Right lobe of liver (tissue), 6 donors: Measurements from ENCODE around the gene HYDIN. TPM values are rescaled to one million over a fixed set of nuclear protein-coding genes. Genes with fewer than 3 reads are reported as not detected.

ENCODE experiments used
- ATAC-seq, 4 donors: fragments of 200-7000 bp; cut with Tn5 transposase; one replicate each; pipeline ENCODE4 v1.9.1; 2020; ENCODE audit warnings: mild to moderate bottlenecking in 4 of 4, moderate library complexity in 4 of 4
- DNase-seq, 3 donors: peaks; one replicate each; pipeline ENCODE4 v3.0.0-alpha.2; 2020
- H3K27ac ChIP-seq, 3 donors: fragments of 200-600 bp; one replicate each; pipeline ENCODE4 v1.8.0; 2022
- H3K27me3 ChIP-seq, 2 donors: fragments of 200-600 bp; one replicate each; pipeline ENCODE4 v1.8.0; 2022
- H3K36me3 ChIP-seq, 4 donors: fragments of 200-600 bp; sonication (generic) in 1 of 4; one replicate each; pipeline versions ENCODE4 v1.5.1 to v1.8.0; 2017 to 2022; ENCODE audit warnings: control low read depth in 1 of 4
- H3K4me1 ChIP-seq, 4 donors: fragments of 200-600 bp; sonication (generic) in 1 of 4; one replicate each; pipeline versions ENCODE4 v1.5.1 to v1.8.0; 2017 to 2022; ENCODE audit warnings: control low read depth in 1 of 4
- H3K4me3 ChIP-seq, 3 donors: fragments of 200-600 bp; one replicate each; pipeline ENCODE4 v1.8.0; 2022
- H3K9me3 ChIP-seq, 4 donors: fragments of 200-600 bp; sonication (generic) in 1 of 4; one replicate each; pipeline versions ENCODE4 v1.5.1 to v1.8.0; 2017 to 2022; ENCODE audit warnings: control low read depth in 1 of 4
- CTCF ChIP-seq, 4 donors: fragments of 200-600 bp in 3 of 4; fragments of 450-650 bp in 1 of 4; IDR thresholded peaks; one replicate each; pipeline versions ENCODE4 v1.5.1 to v1.8.0; 2016 to 2022; ENCODE audit warnings: antibody characterized with exemption in 4 of 4, mild to moderate bottlenecking in 2 of 4
- POLR2A ChIP-seq: fragments of 450-650 bp; IDR thresholded peaks from one replicate; pipeline ENCODE4 v1.6.1; 2017; ENCODE audit warnings: antibody characterized with exemption, mild to moderate bottlenecking
- WGBS: methylation state at CpG from one replicate; pipeline ENCODE4 v1.1.6; 2018; ENCODE audit warnings: low coverage, low lambda C conversion rate; ENCODE audit not compliant: insufficient coverage; ENCODE audit errors: missing lambda C conversion rate; 5-methylcytosine and 5-hydroxymethylcytosine counted together
- intact Hi-C, 2 donors: fragments of 100-400 bp; cut with DNase I; formaldehyde crosslinking; loops; one replicate each; pipeline versions ENCODE4 v1.11.2 to v1.14.1; 2022
- total RNA-seq, 6 experiments: library from RNA; depleted of rRNA in 2 of 6; stranded (reverse); fragments of >200 nt in 2 of 6; fragmentation: NEBNext Ultra II Directional in 3 of 6; extraction: Animal tissue kit (Norgen Biotek cat#: 25700) in 3 of 6; gene quantifications; one replicate each; pipeline versions ENCODE4 v1.1.0 to v1.2.4, GENCODE V29; 2016 to 2023
- donor health status: DM: no; HTN: yes; CAD: no.
- donor health status: DM: no; HTN: no; CAD: no.
- donor health status: DM: no; HTN: no; CAD: no.
- donor health status: DM: no; HTN: yes; CAD: no.
- donor health status: DM: no; HTN: yes; CAD: no.

HYDIN gene
- total RNA-seq, 6 experiments from 2014 or later: 0.20 to 1.4 (median 0.27) TPM; not detected in 1

- H3K4me3 ChIP-seq: no peak overlapping the region
- DNase-seq: no peak
- peaks cover 0 to 15% (median 9%) of the 10 kb centered on the region in 4 donors for H3K4me1 ChIP-seq
- no peak for ATAC-seq
- H3K9me3 ChIP-seq: no peaks in the 10 kb centered on the region
- intact Hi-C loops: no loop called here
- H3K27me3 ChIP-seq: no peaks in the 10 kb centered on the region
- H3K36me3 ChIP-seq: no peaks in the 10 kb centered on the region
- no peak overlapping the region for H3K27ac ChIP-seq
- TF ChIP-seq POLR2A (no peak), CTCF (IDR thresholded peaks at IDR 0.05) (no peak)
Observed at GRCh38 chr16:70803319-70803718, 427.2 kb downstream of the HYDIN start.

- 92% methylated on average over 3 of the region's 3 CpGs for WGBS
- Histone ChIP-seq H3K4me3 (peak overlapping the region in 1 of 3 donors; percentile 95), H3K27ac (no peak overlapping the region), H3K27me3 (no peaks in the 10 kb centered on the region), H3K4me1 (peaks cover 0 to 15% (median 9%) of the 10 kb centered on the region in 4 donors), H3K9me3 (no peaks in the 10 kb centered on the region), H3K36me3 (no peaks in the 10 kb centered on the region)
- intact Hi-C loops: no loop called here
- ATAC-seq (no peak), DNase-seq (no peak)
- TF ChIP-seq CTCF (IDR thresholded peaks at IDR 0.05) (no peak), POLR2A (no peak)
Observed at GRCh38 chr16:70801611-70802010, 428.9 kb downstream of the HYDIN start.

GRCh38 chr16:70800781-70801480, 429.6 kb downstream of the HYDIN start, which contains the start of gene VAC14:
Gene VAC14, minus strand, starts transcription at chr16:70801158. Its CDS starts 258 bp downstream, at chr16:70800900.
- Histone ChIP-seq H3K27me3 (no peaks in the 10 kb centered on the region), H3K9me3 (no peaks in the 10 kb centered on the region), H3K4me1 (peaks cover 0 to 15% (median 9%) of the 10 kb centered on the region in 4 donors), H3K27ac (peak within 1 kb of the TSS in 2 of 3 donors; percentile 34 to 42), H3K4me3 (peak within 1 kb of the TSS; percentile 55 to 95 (median 92)), H3K36me3 (no peaks in the 10 kb centered on the region)
- peak; percentile 99 to 100 (median 100) for ATAC-seq
- peak; percentile 95 to 97 (median 96) for DNase-seq
- peak; percentile 56 for TF ChIP-seq POLR2A
- TF ChIP-seq CTCF (IDR thresholded peaks at IDR 0.05): no peak
- intact Hi-C loops: no loop called here
- WGBS: 0% methylated on average over 10 of the region's 64 CpGs

GRCh38 chr16:70800311-70800710, 430.2 kb downstream of the HYDIN start:
- no peaks in the 10 kb centered on the region for H3K36me3 ChIP-seq
- H3K4me1 ChIP-seq: peaks cover 0 to 15% (median 9%) of the 10 kb centered on the region in 4 donors
- DNase-seq (no peak), ATAC-seq (no peak)
- H3K9me3 ChIP-seq: no peaks in the 10 kb centered on the region
- no peaks in the 10 kb centered on the region for H3K27me3 ChIP-seq
- 12% methylated on average over 6 of the region's 7 CpGs for WGBS
- H3K4me3 ChIP-seq: peak overlapping the region; percentile 55 to 95 (median 92)
- intact Hi-C loops: no loop called here
- TF ChIP-seq CTCF (IDR thresholded peaks at IDR 0.05): no peak
- no peak for TF ChIP-seq POLR2A
- peak overlapping the region in 2 of 3 donors; percentile 34 to 42 for H3K27ac ChIP-seq
